DND-41 (cell line): ENCODE data around the gene VPS37C.

Source experiments
- ATAC-seq: fragments of 200-7000 bp; cut with Tn5 transposase; 3 replicates; pipeline ENCODE4 v1.9.1; 2021; ENCODE audit warnings: low read depth; ENCODE audit not compliant: insufficient read depth
- DNase-seq: peaks from one replicate; pipeline ENCODE4 v3.0.0-alpha.2; 2020
- H2AFZ ChIP-seq: 2 replicates; pipeline ENCODE4 v1.6.0; 2012; ENCODE audit warnings: low read depth, low read length
- H3K27ac ChIP-seq: 2 replicates; pipeline ENCODE4 v1.5.1; 2012; ENCODE audit warnings: low read length, inconsistent platforms
- H3K27me3 ChIP-seq: fragments of 200-600 bp; sonication (generic); 2 replicates; pipeline ENCODE4 v1.6.0; 2012; ENCODE audit warnings: low read length, mild to moderate bottlenecking, inconsistent platforms; ENCODE audit not compliant: insufficient read depth, poor library complexity
- H3K36me3 ChIP-seq: 2 replicates; pipeline ENCODE4 v1.5.1; 2012; ENCODE audit warnings: low read length, inconsistent platforms; ENCODE audit not compliant: insufficient read depth
- H3K4me1 ChIP-seq: 2 replicates; pipeline ENCODE4 v1.5.1; 2012; ENCODE audit warnings: mild to moderate bottlenecking, low read length; ENCODE audit not compliant: insufficient read depth
- H3K4me2 ChIP-seq: 2 replicates; pipeline ENCODE4 v1.6.0; 2012; ENCODE audit warnings: mild to moderate bottlenecking, moderate library complexity, low read length, inconsistent platforms; ENCODE audit not compliant: insufficient read depth
- H3K4me3 ChIP-seq, 2 experiments: fragments of 200-600 bp in 1 of 2; shearing (Covaris generic) in 1 of 2; 2 replicates each; pipeline ENCODE4 v1.5.1; 2012 to 2016; ENCODE audit warnings: inconsistent platforms in 2 of 2, low read length in 2 of 2, mild to moderate bottlenecking in 2 of 2, low read depth in 1 of 2, moderate library complexity in 1 of 2
- H3K79me2 ChIP-seq: 2 replicates; pipeline ENCODE4 v1.6.0; 2012; ENCODE audit warnings: low read length, inconsistent platforms; ENCODE audit not compliant: insufficient read depth
- H3K9ac ChIP-seq: 2 replicates; pipeline ENCODE4 v1.6.0; 2012; ENCODE audit warnings: low read depth, mild to moderate bottlenecking, inconsistent platforms, low read length, moderate library complexity
- H3K9me3 ChIP-seq: 2 replicates; pipeline ENCODE4 v1.5.1; 2012; ENCODE audit warnings: low read length, moderate library complexity, mild to moderate bottlenecking, inconsistent platforms; ENCODE audit not compliant: insufficient read depth, severe bottlenecking
- H4K20me1 ChIP-seq: 2 replicates; pipeline ENCODE4 v1.6.0; 2012; ENCODE audit warnings: low read length; ENCODE audit not compliant: insufficient read depth
- EZH2 ChIP-seq: IDR thresholded peaks from 3 replicates; pipeline ENCODE4 v1.6.1; 2012; ENCODE audit warnings: borderline replicate concordance, low read depth, mild to moderate bottlenecking, moderate library complexity, low read length, inconsistent platforms; ENCODE audit not compliant: severe bottlenecking
- TF ChIP-seq, protein P1 (sequence below): IDR thresholded peaks from 2 replicates; pipeline ENCODE4 v1.5.1; 2012; ENCODE audit warnings: borderline replicate concordance, low read length, moderate library complexity, mild to moderate bottlenecking; ENCODE audit not compliant: poor library complexity, severe bottlenecking; ENCODE audit errors: extremely low read depth

The VPS37C gene

DNA sequence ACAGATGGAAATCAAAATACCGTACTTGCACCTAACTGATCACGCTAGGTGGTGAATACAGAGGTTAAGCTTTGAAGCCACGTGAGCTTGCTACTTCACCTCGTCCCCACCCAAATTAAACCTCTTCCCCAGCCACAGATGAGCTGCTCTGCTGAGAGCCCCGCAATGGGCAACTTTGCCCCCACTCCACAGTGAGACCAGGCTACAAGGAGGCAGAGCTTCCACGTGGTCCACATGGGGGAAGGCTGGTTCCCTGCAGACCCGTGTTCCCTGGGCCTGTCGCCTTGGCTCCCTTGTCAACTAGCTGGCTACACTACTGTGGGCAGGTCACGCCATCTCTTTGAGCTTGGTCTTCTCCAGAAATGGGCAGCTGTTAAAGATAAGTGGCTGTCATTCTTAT lies 48.0 kb downstream of the VPS37C start:
- Histone ChIP-seq H3K36me3 (no peaks in the 10 kb centered on the region), H3K9ac (no peak overlapping the region), H4K20me1 (no peaks in the 10 kb centered on the region), H3K4me2 (no peak overlapping the region), H3K27me3 (no peaks in the 10 kb centered on the region), H3K9me3 (no peaks in the 10 kb centered on the region), H3K79me2 (no peaks in the 10 kb centered on the region), H3K27ac (no peak overlapping the region), H3K4me3 (no peak overlapping the region), H2AFZ (no peak overlapping the region), H3K4me1 (no peaks in the 10 kb centered on the region)
- no peak for TF ChIP-seq EZH2
- TF ChIP-seq, protein P1, sequence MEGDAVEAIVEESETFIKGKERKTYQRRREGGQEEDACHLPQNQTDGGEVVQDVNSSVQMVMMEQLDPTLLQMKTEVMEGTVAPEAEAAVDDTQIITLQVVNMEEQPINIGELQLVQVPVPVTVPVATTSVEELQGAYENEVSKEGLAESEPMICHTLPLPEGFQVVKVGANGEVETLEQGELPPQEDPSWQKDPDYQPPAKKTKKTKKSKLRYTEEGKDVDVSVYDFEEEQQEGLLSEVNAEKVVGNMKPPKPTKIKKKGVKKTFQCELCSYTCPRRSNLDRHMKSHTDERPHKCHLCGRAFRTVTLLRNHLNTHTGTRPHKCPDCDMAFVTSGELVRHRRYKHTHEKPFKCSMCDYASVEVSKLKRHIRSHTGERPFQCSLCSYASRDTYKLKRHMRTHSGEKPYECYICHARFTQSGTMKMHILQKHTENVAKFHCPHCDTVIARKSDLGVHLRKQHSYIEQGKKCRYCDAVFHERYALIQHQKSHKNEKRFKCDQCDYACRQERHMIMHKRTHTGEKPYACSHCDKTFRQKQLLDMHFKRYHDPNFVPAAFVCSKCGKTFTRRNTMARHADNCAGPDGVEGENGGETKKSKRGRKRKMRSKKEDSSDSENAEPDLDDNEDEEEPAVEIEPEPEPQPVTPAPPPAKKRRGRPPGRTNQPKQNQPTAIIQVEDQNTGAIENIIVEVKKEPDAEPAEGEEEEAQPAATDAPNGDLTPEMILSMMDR = no peak
- ATAC-seq (no peak), DNase-seq (no peak)

DNA sequence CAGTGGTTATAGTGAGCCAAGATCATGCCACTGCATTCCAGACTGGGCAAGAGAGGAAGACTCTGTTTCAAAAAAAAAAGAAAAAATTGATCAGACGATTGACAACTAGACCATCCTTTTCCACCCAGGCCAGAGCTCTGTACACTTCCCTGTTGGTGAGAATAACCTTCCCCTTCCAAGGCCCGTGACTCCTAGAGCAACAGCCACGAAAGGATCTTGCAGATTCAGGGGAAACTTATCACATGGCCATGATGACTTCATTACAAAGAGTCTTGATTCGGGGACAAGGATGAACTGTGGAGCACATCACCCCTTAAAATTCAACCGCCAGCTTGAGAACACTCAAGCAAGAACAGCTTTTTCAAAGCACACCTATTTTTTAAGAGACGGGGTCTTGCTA lies 48.7 kb downstream of the VPS37C start:
- TF ChIP-seq, protein P1 = no peak
- TF ChIP-seq EZH2 = no peak
- DNase-seq = no peak
- H3K4me2 ChIP-seq = no peak overlapping the region
- no peak overlapping the region for H3K27ac ChIP-seq
- no peaks in the 10 kb centered on the region for H4K20me1 ChIP-seq
- no peak overlapping the region for H3K4me3 ChIP-seq
- no peaks in the 10 kb centered on the region for H3K79me2 ChIP-seq
- H3K9me3 ChIP-seq = no peaks in the 10 kb centered on the region
- no peaks in the 10 kb centered on the region for H3K4me1 ChIP-seq
- H2AFZ ChIP-seq = no peak overlapping the region
- H3K27me3 ChIP-seq = no peaks in the 10 kb centered on the region
- ATAC-seq = no peak
- no peak overlapping the region for H3K9ac ChIP-seq
- no peaks in the 10 kb centered on the region for H3K36me3 ChIP-seq

DNA sequence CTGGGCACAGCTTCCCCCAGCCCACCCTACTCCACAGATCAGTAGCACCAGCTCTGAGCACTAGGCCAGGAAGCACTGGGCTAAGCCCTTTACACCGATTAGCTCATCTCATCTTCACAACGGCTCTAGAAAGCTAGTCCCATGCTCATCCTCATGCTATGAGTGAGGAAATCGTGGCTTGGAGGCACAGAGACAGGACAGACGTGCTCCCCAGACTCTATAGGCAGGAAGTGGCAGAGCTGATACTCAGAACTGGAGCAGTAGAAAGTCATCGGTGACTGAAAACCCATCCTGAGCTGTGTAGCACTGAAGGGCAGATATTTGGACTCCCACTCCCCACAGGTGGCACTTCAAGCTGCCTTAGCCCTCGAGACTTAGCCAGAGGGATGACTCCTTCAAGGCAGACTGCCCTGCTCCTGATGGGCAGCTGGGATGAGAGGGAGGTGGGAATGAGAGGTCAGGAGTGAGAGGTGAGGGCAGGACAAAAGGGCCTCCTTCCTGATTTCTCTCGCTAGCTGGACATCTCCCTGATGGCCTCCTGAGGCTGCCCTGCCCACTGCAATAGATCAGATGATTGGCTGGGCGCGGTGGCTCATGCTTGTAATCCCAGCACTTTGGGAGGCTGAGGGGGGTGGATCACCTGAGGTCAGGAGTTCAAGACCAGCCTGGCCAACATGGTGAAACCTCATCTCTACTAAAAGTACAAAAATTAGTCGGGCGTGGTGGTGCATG lies 49.3 kb downstream of the VPS37C start:
- no peak overlapping the region for H3K9ac ChIP-seq
- no peaks in the 10 kb centered on the region for H3K4me1 ChIP-seq
- ATAC-seq (peak; percentile 92), DNase-seq (peak; percentile 56)
- no peaks in the 10 kb centered on the region for H3K79me2 ChIP-seq
- H3K27ac ChIP-seq = no peak overlapping the region
- no peaks in the 10 kb centered on the region for H3K27me3 ChIP-seq
- H4K20me1 ChIP-seq = no peaks in the 10 kb centered on the region
- TF ChIP-seq, protein P1 = no peak
- TF ChIP-seq EZH2 = no peak
- no peak overlapping the region for H3K4me3 ChIP-seq
- no peak overlapping the region for H3K4me2 ChIP-seq
- no peak overlapping the region for H2AFZ ChIP-seq
- H3K36me3 ChIP-seq = no peaks in the 10 kb centered on the region
- no peaks in the 10 kb centered on the region for H3K9me3 ChIP-seq
